ENCODE data around the gene CD200.
"Not testable (repeated sequence)": the region's sequence is repeated elsewhere in the genome, so short reads cannot be mapped to it uniquely, and the experiment has no call there.

CD200 gene

DNA sequence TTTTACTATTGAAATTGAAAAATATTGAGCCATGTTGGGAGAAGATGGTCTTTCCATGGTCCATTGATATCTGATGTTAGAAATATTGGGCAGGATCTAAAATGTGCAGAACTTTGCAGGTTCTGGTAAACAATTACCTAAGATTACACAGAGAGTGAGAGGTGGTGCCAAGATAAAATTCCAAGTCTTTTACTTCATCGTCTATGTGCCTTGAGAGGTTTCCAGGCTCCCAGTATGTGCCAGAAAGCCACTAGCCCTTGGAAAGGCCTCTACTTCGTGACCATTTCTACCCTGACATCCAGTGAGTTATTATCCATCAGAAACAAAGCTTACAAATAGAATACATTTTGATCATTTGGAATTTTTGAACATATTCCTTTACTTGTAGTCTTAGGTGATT lies 27.6 kb downstream of the CD200 start:
- no peak for DNase-seq (ENCODE audit: low read depth)

DNA sequence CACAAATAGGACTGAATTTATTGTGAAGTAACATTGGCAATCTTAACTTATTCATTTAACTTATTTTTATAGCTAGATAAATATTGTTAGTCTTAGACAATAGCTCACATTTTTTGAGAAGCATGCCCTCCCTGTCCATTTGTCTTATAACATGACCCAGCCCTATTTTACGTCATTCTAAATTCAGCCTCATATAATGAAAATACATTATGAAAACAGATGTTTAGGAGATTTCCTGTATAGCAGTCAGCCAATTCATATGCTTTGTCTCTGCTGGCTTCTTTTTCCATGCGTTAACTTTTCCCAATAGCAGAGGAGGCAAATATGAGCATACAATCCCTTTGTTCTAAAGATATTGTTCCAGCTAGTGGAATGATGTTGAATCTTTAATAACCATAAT lies 29.3 kb downstream of the CD200 start:
- DNase-seq (ENCODE audit: low read depth), result no peak

DNA sequence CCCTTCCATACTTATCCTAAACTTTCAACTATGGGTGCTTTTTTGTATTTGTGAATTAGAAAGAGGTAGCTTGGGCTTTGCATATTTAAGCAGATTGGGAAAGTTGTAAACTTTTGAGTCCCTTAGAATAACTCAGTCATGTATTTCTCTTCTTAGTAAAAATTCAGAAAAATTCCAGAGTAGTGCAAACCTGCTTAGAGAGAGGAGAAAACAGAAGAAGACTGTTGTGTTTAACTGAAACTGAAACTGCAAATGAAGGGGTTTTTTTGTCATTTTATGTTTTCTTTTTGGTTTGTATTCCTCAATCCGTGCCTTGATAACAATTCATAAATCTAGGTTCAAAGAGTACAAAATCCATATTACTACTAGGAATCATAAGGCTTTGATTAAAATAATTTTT lies 31.3 kb downstream of the CD200 start:
- no peak for DNase-seq (ENCODE audit: low read depth)

- no peak for DNase-seq (ENCODE audit: low read depth)
Measured at GRCh38 chr3:112365035-112365434, 32.1 kb downstream of the CD200 start.

DNA sequence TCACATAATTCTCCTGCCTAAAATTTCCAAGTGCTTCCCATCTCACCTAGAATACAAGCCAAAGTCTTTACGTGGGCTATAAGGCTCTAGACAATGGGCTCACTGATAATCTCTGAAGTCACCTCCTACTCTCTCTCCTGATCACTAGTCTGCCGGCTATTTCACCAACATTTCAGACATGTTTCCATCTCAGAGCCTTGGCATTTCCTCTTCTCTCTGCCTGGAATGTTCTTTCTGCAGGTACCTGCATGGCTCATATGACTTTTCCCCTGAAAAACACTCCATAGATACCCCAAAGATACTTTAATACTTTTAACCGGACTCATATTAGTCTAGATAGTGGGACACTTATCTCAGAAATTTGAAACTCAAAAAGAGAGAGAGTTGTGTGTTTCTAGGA lies 32.7 kb downstream of the CD200 start:
- no peak for DNase-seq (ENCODE audit: low read depth)

GRCh38 chr3:112366522-112366921 lies 33.6 kb downstream of the CD200 start:
- DNase-seq (ENCODE audit: low read depth), result no peak

DNA sequence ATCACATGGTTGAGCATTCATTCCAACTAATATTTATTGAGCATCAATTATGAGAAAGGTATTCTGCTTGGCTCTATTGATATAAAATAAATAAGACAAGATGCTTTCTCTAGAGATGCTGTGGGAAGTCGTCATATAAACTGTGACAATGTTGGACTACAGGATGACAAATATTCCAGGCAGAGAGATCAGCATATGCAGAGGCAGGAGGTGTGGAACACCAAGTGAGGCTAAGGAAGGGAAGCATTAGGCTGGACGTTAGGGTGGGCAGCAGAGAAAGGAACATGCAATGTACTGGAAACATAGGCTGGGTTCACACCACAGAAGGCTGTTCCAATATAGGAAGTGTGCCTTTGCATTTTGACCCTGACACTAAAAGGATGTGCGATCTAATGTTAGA lies 38.6 kb downstream of the CD200 start:
- no peak for DNase-seq (ENCODE audit: low read depth)

DNA sequence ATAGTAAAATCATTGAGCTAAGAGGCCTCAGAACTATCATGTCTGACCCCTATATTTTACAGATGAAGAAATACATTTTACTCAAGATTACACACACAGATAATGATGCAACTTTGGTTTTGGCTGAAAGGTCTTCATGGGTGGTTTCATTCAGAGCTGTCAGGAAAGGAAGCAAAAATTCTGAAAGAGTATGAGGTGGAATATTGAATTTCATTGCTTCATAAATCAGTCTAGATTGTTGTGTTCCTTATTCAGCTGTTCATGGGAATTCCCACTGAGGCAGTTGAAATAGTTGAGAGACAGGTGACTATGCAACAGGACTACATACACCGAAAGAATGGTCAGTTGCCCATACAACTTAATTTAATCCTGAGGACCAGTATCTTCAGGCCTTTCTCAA lies 39.4 kb downstream of the CD200 start:
- DNase-seq (ENCODE audit: low read depth), result no peak

- no peak for DNase-seq (ENCODE audit: low read depth)
Measured at GRCh38 chr3:112373476-112373875, 40.5 kb downstream of the CD200 start.

- no peak for DNase-seq (ENCODE audit: low read depth)
Measured at GRCh38 chr3:112373924-112374323, 41.0 kb downstream of the CD200 start.

DNA sequence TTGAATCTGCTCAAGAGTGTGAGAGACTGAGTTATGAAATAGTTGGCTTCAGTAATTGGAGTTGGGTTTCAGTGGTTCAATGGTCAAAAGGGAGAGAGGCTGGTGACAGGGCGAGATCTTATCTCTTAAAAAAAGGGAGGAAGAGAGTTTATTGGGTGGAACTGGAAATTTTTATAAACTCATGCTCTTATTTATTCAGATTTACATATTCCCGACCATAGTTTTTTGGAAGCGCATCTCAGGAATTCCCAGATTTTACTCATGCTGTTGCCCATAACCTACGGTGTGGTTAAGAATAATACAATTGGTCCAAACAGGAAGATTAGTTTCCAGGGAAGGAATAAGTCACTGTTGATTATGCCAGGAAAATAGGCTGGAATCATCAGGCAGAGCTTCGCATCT lies 41.4 kb downstream of the CD200 start:
- no peak for DNase-seq (ENCODE audit: low read depth)

DNA sequence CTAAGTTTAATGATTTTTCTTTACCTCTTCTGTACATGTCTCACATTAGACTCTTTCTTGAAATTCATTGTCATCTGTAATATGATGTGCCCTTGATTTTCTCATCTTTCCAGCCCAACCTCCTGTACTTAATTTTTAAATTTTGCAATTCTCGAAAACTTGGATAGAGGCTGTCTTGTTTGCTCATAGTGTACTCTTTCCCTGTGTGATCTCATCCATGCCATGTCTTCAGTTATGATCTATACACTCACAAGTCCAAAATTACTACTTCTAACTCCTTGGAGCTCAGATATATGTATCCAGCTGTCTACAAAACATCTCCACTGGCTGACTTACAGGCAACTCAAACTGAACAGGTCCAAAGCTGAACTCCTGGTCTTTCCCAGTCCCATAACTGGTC lies 42.2 kb downstream of the CD200 start:
- DNase-seq (ENCODE audit: low read depth), result no peak

DNA sequence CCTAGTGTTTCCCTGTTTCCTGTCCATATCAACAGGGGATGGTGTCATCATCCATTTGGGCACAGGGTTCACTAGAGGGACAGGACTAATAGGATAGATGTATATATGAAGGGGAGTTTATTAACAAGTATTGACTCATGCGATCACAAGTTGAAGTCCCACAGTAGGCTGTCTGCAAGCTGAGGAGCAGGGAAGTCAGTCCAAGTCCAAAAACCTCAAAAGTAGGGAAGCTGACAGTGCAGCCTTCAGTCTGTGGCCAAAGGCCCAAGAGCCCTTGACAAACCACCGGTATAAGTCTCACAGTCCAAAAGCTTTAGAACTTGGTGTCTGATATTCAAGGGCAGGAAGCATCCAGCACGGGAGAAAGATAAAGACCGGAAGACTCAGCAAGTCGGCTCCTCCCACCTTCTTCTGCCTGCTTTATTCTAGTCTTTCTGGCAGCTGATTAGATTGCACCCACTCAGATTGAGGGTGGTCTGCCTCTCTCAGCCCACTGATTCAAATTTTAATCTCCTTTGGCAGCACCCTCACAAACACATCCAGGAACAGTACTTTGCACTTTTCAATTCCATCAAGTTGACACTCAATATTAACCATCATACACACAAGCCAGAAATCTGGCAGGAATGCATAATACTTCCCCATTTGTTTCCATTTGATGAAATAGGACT lies 43.4 kb downstream of the CD200 start:
- no peak for DNase-seq (ENCODE audit: low read depth)

GRCh38 chr3:112376992-112377391 lies 44.0 kb downstream of the CD200 start:
- DNase-seq (ENCODE audit: low read depth), result no peak

DNA sequence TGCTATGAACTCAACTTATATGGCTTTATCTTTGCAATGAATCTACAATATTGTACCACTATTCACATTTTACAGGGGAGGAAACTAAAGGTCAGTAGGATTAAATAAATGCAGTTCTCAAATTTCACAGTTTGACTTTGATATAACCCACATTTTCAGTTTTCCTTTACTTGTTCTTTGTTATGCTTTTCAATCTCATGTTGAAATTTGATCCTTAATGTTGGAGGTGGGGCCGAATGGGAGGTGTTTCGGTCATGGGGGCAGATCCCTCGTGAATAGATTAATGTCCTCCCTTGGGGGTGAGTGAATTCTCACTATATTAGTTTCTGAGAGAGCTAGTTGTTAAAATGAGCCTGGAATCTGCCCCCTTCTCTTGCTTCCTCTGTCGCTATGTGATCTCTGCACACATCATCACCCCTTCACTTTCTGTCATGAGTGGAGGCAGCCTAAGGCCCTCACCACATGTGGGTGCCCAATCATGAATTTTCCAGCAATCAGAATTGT lies 44.7 kb downstream of the CD200 start:
- DNase-seq (ENCODE audit: low read depth), result no peak

- DNase-seq (ENCODE audit: low read depth), result not testable (repeated sequence)
Measured at GRCh38 chr3:112378347-112378746, 45.4 kb downstream of the CD200 start.

DNA sequence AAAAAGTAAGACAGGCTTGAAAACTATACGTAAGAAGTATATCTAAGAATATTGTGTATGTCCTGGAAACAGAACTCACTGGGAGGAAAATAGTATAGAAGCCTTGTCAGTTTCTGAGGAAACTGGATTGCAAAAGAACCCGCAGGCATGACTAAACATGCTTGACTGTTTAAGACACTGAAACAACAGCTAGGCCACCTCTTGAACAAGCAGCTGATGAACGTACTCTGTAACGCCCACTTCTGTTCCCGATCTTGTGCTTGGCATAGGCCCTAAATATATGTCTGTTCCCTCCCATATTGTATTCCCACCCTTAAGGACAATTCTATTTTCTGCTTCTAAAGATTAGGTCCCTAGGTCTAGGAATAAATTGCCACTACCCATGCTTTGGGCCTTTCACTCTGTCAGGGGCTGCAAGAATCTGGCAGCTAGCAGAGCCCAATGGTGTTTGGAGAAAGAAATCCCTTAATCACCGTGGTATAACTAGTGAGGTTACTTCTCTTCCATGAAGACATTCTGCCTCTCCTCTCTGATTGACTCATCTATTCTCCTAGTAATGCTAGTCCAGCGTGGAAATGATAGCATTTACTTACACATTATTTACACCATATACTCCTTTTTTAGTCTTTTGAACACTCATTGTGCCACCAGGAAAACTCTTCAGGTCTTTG lies 46.2 kb downstream of the CD200 start:
- DNase-seq (ENCODE audit: low read depth), result no peak

GRCh38 chr3:112381673-112382542 lies 49.0 kb downstream of the CD200 start:
- no peak for DNase-seq (ENCODE audit: low read depth)

DNA sequence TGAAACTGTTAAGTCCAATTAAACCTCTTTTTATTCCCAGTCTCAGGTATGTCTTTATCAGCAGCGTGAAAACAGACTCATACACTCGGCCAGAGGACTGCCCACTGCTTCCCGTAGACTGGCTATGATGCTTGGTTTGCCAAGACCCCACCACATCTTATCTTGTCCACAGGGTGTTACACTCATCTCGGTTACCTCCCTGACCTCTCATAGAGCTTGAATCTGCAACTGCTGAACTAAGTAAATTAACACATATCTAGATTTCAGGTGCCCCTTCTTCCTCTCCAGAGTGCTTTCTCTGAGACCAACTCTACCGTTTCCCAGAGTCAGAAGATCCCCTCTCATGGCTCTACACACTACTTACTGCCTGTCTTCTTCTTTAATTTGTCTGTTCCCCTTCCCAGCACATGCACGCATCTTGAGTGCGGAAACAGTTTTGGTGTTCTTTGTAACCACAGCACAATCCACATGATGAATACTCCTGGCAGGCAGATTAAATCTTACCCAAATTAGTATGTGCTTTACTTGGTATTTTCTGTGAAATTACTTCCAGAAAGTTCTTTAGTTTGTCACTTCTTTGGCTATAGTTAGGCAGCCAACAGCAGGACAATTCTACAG lies 49.7 kb downstream of the CD200 start:
- no peak for DNase-seq (ENCODE audit: low read depth)

- DNase-seq (ENCODE audit: low read depth), result no peak
Measured at GRCh38 chr3:112384769-112385168, 51.8 kb downstream of the CD200 start.

DNA sequence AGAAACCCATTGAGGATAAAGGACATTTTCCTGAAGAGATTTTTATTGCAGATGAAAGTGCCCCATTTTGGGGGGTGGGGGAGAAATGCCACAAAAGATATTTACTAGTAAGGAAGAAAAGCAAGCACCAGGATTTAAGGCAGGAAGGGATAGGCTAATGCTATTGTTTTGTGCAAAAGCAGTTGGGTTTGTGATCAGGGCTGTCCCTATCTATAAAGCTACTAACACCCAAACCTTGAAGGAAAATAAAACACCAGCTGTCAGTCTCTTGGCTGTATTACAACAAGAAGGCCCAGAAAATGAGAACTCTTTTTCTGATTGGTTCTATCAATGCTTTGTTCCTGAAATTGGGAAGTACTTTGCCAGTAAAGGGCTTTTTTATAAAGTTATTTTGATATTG lies 56.0 kb downstream of the CD200 start:
- DNase-seq (ENCODE audit: low read depth), result no peak

GRCh38 chr3:112389961-112390360 lies 57.0 kb downstream of the CD200 start:
- no peak for DNase-seq (ENCODE audit: low read depth)

Measured in T-helper 22 cell (primary cell).